Measurements from ENCODE around the gene TMPRSS6.

Gene TMPRSS6

GRCh38 chr22:37064553-37064952 lies 45.0 kb downstream of the TMPRSS6 start:
- TF ChIP-seq CTCF (IDR thresholded peaks at IDR 0.05; ENCODE audit: low read length, missing control alignments) = no peak
- no peak for DNase-seq (ENCODE audit: low read depth)
- H3K4me3 ChIP-seq (replicated peaks; ENCODE audit: low read depth, low read length) = no peak overlapping the region

GRCh38 chr22:37063431-37064420 lies 45.8 kb downstream of the TMPRSS6 start:
- DNase-seq (ENCODE audit: low read depth) = no peak

GRCh38 chr22:37062702-37063381 lies 46.7 kb downstream of the TMPRSS6 start:
- TF ChIP-seq CTCF (IDR thresholded peaks at IDR 0.05; ENCODE audit: low read length, missing control alignments) = no peak
- H3K4me3 ChIP-seq (replicated peaks; ENCODE audit: low read depth, low read length) = no peak overlapping the region
- no peak for DNase-seq (ENCODE audit: low read depth)

More at GRCh38 chr22:37063431-37064420, 45.8 kb downstream of the TMPRSS6 start:
- H3K4me3 ChIP-seq (replicated peaks; ENCODE audit: low read depth, low read length) = no peak overlapping the region
- TF ChIP-seq CTCF (IDR thresholded peaks at IDR 0.05; ENCODE audit: low read length, missing control alignments) = no peak

GRCh38 chr22:37062376-37062675 lies 47.2 kb downstream of the TMPRSS6 start:
- no peak for DNase-seq (ENCODE audit: low read depth)
- no peak for TF ChIP-seq CTCF (IDR thresholded peaks at IDR 0.05; ENCODE audit: low read length, missing control alignments)
- H3K4me3 ChIP-seq (replicated peaks; ENCODE audit: low read depth, low read length) = no peak overlapping the region

- TF ChIP-seq CTCF (IDR thresholded peaks at IDR 0.05; ENCODE audit: low read length, missing control alignments) = no peak
- no peak for DNase-seq (ENCODE audit: low read depth)
- H3K4me3 ChIP-seq (replicated peaks; ENCODE audit: low read depth, low read length) = no peak overlapping the region
These were observed 47.7 kb downstream of the TMPRSS6 start for GRCh38 chr22:37061611-37062375.

- no peak overlapping the region for H3K4me3 ChIP-seq (replicated peaks; ENCODE audit: low read depth, low read length)
- DNase-seq (ENCODE audit: low read depth) = no peak
- TF ChIP-seq CTCF (IDR thresholded peaks at IDR 0.05; ENCODE audit: low read length, missing control alignments) = no peak
These were observed 48.5 kb downstream of the TMPRSS6 start for GRCh38 chr22:37060801-37061610.

Data from fibroblast of pulmonary artery (primary cell).